ENCODE data around the gene UNC5B.

The UNC5B gene

GRCh38 chr10:71247414-71247705 is 35.0 kb downstream of the UNC5B start:
- no peak for TF ChIP-seq ZFX (IDR thresholded peaks at IDR 0.05)
- no peak for TF ChIP-seq CTCF (conservative IDR thresholded peaks at IDR 0.05)
- H3K27ac ChIP-seq: no peak overlapping the region

DNA sequence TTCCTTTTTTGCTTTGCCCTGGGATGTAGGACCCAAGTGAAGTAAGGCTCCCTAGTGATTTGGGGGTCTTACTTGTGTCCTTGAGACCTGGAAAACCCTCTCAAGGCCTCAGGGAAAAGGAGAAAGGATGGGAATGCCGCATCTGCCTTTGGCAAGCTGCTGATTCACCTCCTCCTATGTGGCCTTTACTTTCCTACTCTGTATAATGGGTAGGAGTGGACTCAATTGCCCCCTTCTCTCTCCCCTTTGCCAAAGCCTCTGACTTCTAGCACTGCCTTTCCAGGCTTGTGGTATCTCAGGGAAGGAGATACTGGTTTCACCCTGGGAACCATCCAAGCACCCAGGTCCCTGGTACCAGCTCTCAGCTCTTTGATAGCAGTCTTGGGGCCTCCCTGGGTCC is 35.4 kb downstream of the UNC5B start:
- TF ChIP-seq ZFX (IDR thresholded peaks at IDR 0.05): no peak
- TF ChIP-seq CTCF (conservative IDR thresholded peaks at IDR 0.05): no peak
- H3K27ac ChIP-seq: no peak overlapping the region

- TF ChIP-seq ZFX (IDR thresholded peaks at IDR 0.05) (no peak), CTCF (conservative IDR thresholded peaks at IDR 0.05) (no peak)
- no peak overlapping the region for H3K27ac ChIP-seq
Observed at GRCh38 chr10:71248210-71248609, 35.8 kb downstream of the UNC5B start.

GRCh38 chr10:71249996-71250395 is 37.6 kb downstream of the UNC5B start:
- H3K27ac ChIP-seq: no peak overlapping the region
- TF ChIP-seq CTCF (conservative IDR thresholded peaks at IDR 0.05): no peak
- no peak for TF ChIP-seq ZFX (IDR thresholded peaks at IDR 0.05)

- no peak for TF ChIP-seq CTCF (conservative IDR thresholded peaks at IDR 0.05)
- no peak for TF ChIP-seq ZFX (IDR thresholded peaks at IDR 0.05)
- H3K27ac ChIP-seq: no peak overlapping the region
Observed at GRCh38 chr10:71250405-71250804, 38.0 kb downstream of the UNC5B start.

GRCh38 chr10:71250842-71251241 is 38.5 kb downstream of the UNC5B start:
- TF ChIP-seq CTCF (conservative IDR thresholded peaks at IDR 0.05) (no peak), ZFX (IDR thresholded peaks at IDR 0.05) (no peak)

DNA sequence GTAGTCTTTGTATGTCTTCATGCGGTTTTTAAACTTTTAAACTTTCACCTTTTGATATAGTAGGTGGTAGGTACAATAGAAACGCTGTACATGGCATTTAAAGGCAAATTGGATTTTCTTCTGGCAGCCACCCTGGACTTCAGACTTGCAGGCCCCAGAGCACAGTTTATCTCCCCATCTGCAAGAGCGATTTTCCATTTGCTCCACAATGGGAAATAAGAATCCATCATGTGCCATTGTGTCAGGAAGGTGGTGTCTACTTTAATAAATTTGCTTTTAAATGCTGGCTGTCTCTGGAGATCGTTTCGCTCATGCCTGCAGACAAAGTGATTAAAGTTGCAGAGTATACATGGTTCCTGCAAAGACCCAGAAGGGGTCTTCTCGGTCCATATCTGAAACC is 38.9 kb downstream of the UNC5B start:
- TF ChIP-seq CTCF (conservative IDR thresholded peaks at IDR 0.05): no peak
- no peak for TF ChIP-seq ZFX (IDR thresholded peaks at IDR 0.05)
- no peak overlapping the region for H3K27ac ChIP-seq

More at GRCh38 chr10:71250842-71251241, 38.5 kb downstream of the UNC5B start:
- no peak overlapping the region for H3K27ac ChIP-seq
